ENCODE measurements around the gene RAD9A. TPM values are rescaled to one million over a fixed set of nuclear protein-coding genes. Genes with fewer than 3 reads are reported as not detected.

The RAD9A gene
- total RNA-seq, 1 experiment from 2014 or later, result 13.3 TPM

DNA sequence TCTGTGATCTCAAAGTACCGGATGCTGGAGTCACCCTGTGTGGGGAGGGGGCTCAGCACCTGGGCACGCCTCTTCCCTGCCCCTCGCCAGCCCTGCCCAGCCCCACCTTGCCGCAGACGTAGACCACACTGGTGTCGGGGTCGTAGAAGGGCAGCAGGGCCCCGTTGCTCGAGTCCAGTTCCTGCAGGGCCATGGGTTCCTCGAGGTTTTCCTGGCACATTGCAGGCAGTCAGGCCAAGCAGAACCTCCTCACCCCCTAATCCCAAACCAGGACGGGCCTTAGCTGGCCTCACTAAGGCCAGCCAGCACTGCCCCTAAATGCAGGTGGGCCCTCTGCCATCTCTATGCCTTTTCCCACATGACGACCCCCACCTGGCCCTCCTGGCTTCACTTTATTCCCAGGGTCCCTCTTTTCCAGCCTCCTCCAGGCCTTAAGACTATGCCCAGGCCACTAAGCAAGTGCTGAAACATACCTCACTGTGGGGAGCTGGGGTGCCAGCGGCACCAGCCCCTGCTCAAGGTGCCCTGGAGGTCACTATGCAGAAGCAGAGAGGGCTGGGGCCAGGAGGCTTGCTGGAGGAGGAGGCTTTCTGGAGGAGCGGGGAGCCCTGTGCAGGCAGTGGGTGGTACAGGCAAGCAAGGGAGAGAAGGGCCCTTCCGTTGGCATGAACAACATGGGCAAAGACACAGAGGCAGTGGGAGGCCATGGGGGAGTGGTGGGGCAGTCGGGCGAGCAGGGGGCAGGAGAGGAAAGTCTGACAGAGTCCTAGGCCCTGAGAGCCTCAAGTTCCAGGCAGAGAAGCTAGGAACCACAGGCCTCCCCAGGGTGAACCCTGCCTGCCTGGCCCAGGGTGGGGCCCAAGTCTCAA, 48.7 kb downstream of the RAD9A start:
- DNase-seq (ENCODE audit: low read depth), result no peak

DNA sequence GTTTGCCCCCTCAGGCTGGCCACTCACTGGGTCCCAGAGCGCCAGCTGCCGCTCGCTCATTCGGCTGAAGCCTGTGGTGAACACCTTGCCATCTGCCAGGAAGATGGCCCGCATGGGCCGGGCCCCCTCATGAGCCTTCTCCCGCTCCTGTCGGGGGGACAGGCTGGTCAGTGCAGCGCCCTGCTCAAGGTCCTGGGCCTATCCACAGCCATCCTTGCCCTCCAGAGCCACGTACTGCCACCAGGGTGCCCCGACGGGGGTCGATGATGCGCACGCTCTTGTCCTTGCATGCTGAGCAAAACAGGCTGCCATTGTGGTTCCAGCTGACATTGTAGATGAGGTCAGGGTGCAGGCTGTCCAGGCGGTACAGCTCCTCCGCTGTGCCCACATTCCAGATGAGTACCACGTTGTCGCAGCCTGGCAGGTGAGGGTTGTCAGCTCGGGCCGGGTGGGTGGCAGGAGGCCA, 49.3 kb downstream of the RAD9A start:
- DNase-seq (ENCODE audit: low read depth), result no peak

DNA sequence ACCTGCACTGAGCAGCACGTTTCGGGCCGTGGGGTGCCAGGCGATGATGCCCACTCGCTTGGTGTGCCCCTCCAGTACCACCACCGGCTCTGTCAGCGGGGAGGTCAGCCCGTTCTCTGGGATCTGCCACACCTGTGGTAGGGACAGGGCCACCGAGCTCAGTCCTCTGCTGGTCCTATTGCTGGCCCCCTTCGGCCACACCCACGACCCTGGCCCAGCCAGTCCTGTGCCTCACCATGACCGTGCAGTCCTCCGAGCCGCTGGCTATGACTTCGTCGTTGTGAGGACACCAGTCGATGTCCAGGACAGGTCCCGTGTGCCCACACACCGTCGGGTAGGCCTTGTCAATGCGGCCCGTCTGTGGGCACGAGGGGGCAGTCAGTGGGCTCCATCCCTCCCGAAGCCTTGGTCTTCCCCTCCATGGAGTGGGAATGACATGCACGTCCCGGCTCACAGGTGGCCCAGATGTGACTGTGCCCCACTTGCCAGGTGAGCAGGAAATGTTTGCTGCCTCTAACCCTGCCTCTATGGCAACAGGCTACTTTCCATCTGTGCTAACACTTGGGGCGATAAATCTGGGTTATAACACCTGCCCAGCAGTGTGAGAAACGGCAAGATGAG, 50.1 kb downstream of the RAD9A start:
- DNase-seq (ENCODE audit: low read depth), result no peak

DNA sequence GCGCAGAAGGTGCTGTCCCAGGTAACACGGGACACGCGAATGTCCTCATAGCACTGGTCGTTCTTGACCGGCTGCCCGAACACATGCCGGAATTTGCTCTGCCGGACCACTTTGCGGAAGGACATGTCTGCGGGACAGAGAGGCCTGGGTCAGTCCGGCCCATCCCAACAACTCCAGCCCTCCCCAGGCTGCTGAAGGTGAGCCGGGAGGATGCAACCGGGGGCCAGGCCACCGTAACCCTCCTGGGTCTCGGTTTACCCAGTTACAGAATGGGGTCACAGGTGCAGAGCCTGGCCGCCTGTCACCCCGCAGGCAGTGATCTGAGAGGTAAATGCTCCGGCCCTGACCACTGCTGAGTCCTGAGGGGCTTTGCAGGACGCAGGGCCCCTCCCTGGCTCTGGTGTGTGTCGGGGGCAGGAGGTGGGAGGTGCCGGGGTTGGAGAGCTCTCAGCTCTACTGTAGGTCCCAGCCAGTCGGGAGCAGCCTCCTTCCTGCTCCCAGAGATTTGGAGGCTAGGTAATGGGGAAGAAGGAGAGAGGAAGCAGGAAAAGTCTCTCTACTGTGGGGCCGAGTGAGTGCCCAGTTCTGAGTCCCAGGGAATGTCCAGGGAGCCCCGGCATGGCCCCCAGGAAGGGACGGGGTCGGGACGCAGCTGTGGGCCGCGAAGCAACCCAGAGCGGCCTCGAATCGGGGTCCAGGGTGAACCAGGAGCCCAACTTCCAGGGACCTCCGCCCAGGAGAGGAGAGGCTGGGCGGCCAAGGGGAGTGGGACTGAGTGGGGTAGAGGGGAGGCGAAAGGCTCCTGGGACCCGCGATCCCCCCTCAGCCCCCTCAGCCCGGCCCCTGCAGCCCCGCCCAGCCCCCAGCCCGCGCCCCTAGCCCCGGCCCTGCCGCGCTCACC, 51.0 kb downstream of the RAD9A start:
- DNase-seq (ENCODE audit: low read depth), result no peak

DNA sequence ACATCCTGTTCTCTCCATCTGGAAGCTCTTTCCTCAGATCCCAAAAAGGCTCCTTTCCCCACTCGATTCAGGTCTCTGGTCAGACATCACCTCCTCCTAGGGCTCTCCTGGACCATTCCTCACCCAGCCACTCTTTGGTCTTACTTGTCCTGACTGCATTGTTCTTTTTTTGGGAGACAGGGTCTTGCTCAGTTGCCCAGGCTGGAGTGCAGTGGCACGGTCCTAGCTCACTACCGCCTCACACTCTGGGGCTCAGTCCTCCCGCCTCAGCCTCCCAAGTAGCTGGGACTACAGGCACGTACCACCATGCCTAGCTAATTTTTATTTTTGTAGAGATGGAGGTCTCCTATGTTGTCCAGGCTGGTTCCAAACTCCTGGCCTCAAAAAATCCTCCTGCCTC, 53.7 kb downstream of the RAD9A start:
- no peak for DNase-seq (ENCODE audit: low read depth)

Other genes starting within 250 kb of the RAD9A start
- gene GRK2, start 125.5 kb upstream of the RAD9A start, total RNA-seq (2014; rRNA removed; shearing (Covaris generic)), result 21.8 and 39.3 TPM in 2 replicates
- gene ANKRD13D, start 102.7 kb upstream of the RAD9A start, total RNA-seq (2014; rRNA removed; shearing (Covaris generic)), result 9.8 and 14.9 TPM in 2 replicates
- 17.5 and 18.4 TPM in 2 replicates for gene SSH3, start 88.5 kb upstream of the RAD9A start, total RNA-seq (2014; rRNA removed; shearing (Covaris generic))
- 127 and 137 TPM in 2 replicates for gene POLD4, start 38.4 kb upstream of the RAD9A start, total RNA-seq (2014; rRNA removed; shearing (Covaris generic))
- gene CLCF1, start 18.4 kb upstream of the RAD9A start, total RNA-seq (2014; rRNA removed; shearing (Covaris generic)), result 16.2 and 22.6 TPM in 2 replicates
- gene PPP1CA, start 9.9 kb downstream of the RAD9A start, total RNA-seq (2014; rRNA removed; shearing (Covaris generic)), result 223 and 247 TPM in 2 replicates
- gene TBC1D10C, start 12.1 kb downstream of the RAD9A start, total RNA-seq (2014; rRNA removed; shearing (Covaris generic)), result not detected in 2 replicates
- gene CARNS1, start 23.7 kb downstream of the RAD9A start, total RNA-seq (2014; rRNA removed; shearing (Covaris generic)), result 0.22 TPM in 1 of 2 replicates, not detected in the other
- gene RPS6KB2, start 36.5 kb downstream of the RAD9A start, total RNA-seq (2014; rRNA removed; shearing (Covaris generic)), result 36.6 and 37.1 TPM in 2 replicates
- 0.20 and 0.47 TPM in 2 replicates for gene PTPRCAP, start 45.7 kb downstream of the RAD9A start, total RNA-seq (2014; rRNA removed; shearing (Covaris generic))
- 79.7 and 137 TPM in 2 replicates for gene CORO1B, start 51.5 kb downstream of the RAD9A start, total RNA-seq (2014; rRNA removed; shearing (Covaris generic))
- not detected in 2 replicates for gene GPR152, start 60.7 kb downstream of the RAD9A start, total RNA-seq (2014; rRNA removed; shearing (Covaris generic))
- gene CABP4, start 63.4 kb downstream of the RAD9A start, total RNA-seq (2014; rRNA removed; shearing (Covaris generic)), result 6.9 and 9.0 TPM in 2 replicates
- gene TMEM134, start 77.3 kb downstream of the RAD9A start, total RNA-seq (2014; rRNA removed; shearing (Covaris generic)), result 13.5 and 16.1 TPM in 2 replicates
- 65.7 and 81.6 TPM in 2 replicates for gene AIP, start 91.0 kb downstream of the RAD9A start, total RNA-seq (2014; rRNA removed; shearing (Covaris generic))
- gene PITPNM1, start 113.4 kb downstream of the RAD9A start, total RNA-seq (2014; rRNA removed; shearing (Covaris generic)), result 18.7 and 36.7 TPM in 2 replicates
- 63.8 and 71.7 TPM in 2 replicates for gene CDK2AP2, start 116.2 kb downstream of the RAD9A start, total RNA-seq (2014; rRNA removed; shearing (Covaris generic))
- gene CABP2, start 131.5 kb downstream of the RAD9A start, total RNA-seq (2014; rRNA removed; shearing (Covaris generic)), result not detected in 2 replicates
- gene GSTP1, start 191.8 kb downstream of the RAD9A start, total RNA-seq (2014; rRNA removed; shearing (Covaris generic)), result 436 and 441 TPM in 2 replicates
- gene NDUFV1, start 214.9 kb downstream of the RAD9A start, total RNA-seq (2014; rRNA removed; shearing (Covaris generic)), result 118 and 153 TPM in 2 replicates
- 2.6 and 5.7 TPM in 2 replicates for gene NUDT8, start 238.0 kb downstream of the RAD9A start, total RNA-seq (2014; rRNA removed; shearing (Covaris generic))
- not detected in 2 replicates for gene TBX10, start 247.8 kb downstream of the RAD9A start, total RNA-seq (2014; rRNA removed; shearing (Covaris generic))

Measured in M059J (cell line).